ENCODE results near the gene MACROD2.

MACROD2 gene

DNA sequence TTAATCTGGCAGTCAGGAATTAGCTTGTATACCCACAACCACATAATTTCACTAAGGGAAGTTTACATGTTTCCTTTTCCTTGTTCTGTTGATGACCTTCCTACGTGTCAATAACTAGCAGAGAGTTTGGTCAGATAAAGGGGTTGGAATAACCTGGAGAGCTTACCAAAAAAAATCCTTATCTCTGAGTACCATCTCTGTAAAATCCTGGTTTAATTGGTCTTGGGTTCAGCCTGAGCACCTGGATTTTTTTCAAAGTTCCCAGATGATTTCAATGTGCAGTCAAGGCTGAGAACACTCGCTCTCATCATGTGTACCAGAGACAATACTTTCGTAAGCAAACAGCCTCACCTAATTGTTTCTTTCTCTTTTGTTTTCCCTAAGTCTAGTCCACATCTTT is 825.9 kb downstream of the MACROD2 start:
- no peaks in the 10 kb centered on the region for H3K4me1 ChIP-seq (ENCODE audit: control insufficient read depth, insufficient read depth, low read length)
- no peaks in the 10 kb centered on the region for H3K9me3 ChIP-seq (ENCODE audit: control insufficient read depth, insufficient read depth, low read length)
- no peaks in the 10 kb centered on the region for H3K36me3 ChIP-seq (ENCODE audit: control insufficient read depth, insufficient read depth, low read length)
- no peaks in the 10 kb centered on the region for H3K27me3 ChIP-seq (ENCODE audit: control insufficient read depth, insufficient read depth, low read length)
- H3K9ac ChIP-seq (ENCODE audit: low read depth, low read length) = no peak overlapping the region
- no peak overlapping the region for H3K4me3 ChIP-seq (ENCODE audit: low read depth, low read length)

DNA sequence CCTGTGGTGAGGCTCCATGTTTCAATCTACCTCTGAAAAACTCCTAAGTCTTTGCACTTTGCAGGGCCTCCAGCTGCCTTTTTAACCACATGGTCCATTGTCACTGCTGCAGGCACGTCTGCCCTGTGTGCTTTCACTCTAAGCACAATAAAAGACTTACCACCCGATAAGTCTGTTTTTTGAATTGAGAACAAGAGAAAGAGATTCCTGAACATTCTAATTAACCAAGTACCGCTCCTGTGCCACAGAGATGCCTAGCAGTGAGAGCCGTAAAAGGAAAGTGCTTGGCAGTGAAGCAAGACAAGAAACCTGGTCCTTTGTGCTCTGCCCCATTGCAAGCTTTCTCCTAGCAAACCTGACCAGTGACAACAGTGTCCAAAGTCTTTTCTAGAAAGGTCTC is 829.7 kb downstream of the MACROD2 start:
- H3K27me3 ChIP-seq (ENCODE audit: control insufficient read depth, insufficient read depth, low read length) = no peaks in the 10 kb centered on the region
- no peak overlapping the region for H3K4me3 ChIP-seq (ENCODE audit: low read depth, low read length)
- no peak overlapping the region for H3K9ac ChIP-seq (ENCODE audit: low read depth, low read length)
- no peaks in the 10 kb centered on the region for H3K4me1 ChIP-seq (ENCODE audit: control insufficient read depth, insufficient read depth, low read length)
- H3K36me3 ChIP-seq (ENCODE audit: control insufficient read depth, insufficient read depth, low read length) = no peaks in the 10 kb centered on the region
- no peaks in the 10 kb centered on the region for H3K9me3 ChIP-seq (ENCODE audit: control insufficient read depth, insufficient read depth, low read length)

DNA sequence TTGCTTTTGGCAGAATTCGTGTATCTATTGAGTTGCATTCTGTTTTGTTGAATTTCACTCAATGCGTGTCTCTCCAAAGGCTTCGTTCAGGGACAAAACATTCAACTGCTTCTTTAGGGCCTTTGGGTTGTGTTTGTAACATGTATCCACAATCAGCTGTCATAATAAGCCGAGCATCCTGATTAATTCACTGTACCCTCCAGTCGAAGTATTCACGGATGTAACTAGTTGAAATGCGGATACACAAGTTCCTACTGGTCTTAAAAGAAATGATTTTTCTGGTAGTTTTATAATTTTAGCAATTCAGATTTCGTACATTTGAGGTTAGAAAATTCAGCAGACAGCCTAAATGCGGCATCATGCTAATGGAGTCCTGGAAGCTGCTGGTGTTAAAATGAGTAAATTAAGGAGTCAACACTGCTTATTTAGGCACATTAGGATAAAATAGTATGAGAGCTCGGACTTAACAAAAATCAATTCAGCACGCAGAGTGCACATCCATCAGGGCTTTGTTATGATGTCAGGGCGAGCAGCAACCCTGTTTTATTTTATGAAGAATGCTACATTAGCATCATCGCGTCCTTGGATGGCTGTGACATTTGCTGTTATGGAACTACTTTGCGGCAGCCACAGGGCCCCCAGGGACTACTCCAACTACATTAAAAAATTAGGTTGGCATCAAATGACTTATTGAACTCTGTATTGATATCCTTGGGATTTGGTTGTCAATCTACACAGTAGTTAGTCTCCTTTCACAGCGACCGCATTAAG is 831.4 kb downstream of the MACROD2 start:
- H3K36me3 ChIP-seq (ENCODE audit: control insufficient read depth, insufficient read depth, low read length) = no peaks in the 10 kb centered on the region
- no peak overlapping the region for H3K9ac ChIP-seq (ENCODE audit: low read depth, low read length)
- H3K4me1 ChIP-seq (ENCODE audit: control insufficient read depth, insufficient read depth, low read length) = no peaks in the 10 kb centered on the region
- H3K9me3 ChIP-seq (ENCODE audit: control insufficient read depth, insufficient read depth, low read length) = no peaks in the 10 kb centered on the region
- no peak overlapping the region for H3K4me3 ChIP-seq (ENCODE audit: low read depth, low read length)
- no peaks in the 10 kb centered on the region for H3K27me3 ChIP-seq (ENCODE audit: control insufficient read depth, insufficient read depth, low read length)

DNA sequence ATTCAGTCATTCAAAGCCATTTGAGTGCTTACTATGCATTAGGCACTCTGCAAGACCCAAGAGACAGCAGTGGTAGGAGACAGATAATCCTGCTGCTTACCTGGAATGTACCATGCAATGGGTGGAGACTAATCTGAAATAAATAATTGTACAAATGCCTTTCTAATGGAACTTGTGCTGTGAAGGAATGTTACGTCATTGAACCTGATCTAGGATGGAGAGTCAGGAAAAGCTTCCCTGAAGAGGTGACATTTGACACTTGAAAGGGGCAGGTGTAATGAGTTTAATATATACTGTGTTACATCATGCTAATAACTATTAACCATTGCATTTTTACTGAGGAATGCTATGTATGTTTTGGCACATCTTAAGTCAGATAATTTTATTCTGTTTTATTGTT is 833.1 kb downstream of the MACROD2 start:
- Histone ChIP-seq H3K9ac (ENCODE audit: low read depth, low read length) (no peak overlapping the region), H3K9me3 (ENCODE audit: control insufficient read depth, insufficient read depth, low read length) (no peaks in the 10 kb centered on the region), H3K4me3 (ENCODE audit: low read depth, low read length) (no peak overlapping the region), H3K36me3 (ENCODE audit: control insufficient read depth, insufficient read depth, low read length) (no peaks in the 10 kb centered on the region), H3K4me1 (ENCODE audit: control insufficient read depth, insufficient read depth, low read length) (no peaks in the 10 kb centered on the region), H3K27me3 (ENCODE audit: control insufficient read depth, insufficient read depth, low read length) (no peaks in the 10 kb centered on the region)

DNA sequence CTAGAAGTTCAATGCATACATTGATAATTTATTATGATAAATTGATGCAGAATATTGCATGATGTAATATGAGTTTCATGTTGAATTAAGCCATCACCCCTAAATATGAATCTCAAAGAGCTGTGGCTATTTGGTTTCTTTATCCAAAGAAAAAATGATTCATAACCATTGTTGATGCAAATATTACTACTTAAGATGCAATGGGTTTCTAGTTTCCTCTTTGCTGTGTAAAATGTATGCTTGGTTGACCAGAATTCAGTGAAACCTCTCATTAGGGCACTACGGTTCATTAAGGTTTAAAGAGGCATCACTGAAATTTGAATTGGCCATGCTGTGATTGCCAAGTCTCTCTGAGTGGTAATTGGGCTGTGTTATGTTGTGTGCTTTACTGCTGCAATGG is 834.6 kb downstream of the MACROD2 start:
- H3K36me3 ChIP-seq (ENCODE audit: control insufficient read depth, insufficient read depth, low read length) = no peaks in the 10 kb centered on the region
- no peaks in the 10 kb centered on the region for H3K9me3 ChIP-seq (ENCODE audit: control insufficient read depth, insufficient read depth, low read length)
- no peaks in the 10 kb centered on the region for H3K4me1 ChIP-seq (ENCODE audit: control insufficient read depth, insufficient read depth, low read length)
- no peak overlapping the region for H3K9ac ChIP-seq (ENCODE audit: low read depth, low read length)
- no peak overlapping the region for H3K4me3 ChIP-seq (ENCODE audit: low read depth, low read length)
- no peaks in the 10 kb centered on the region for H3K27me3 ChIP-seq (ENCODE audit: control insufficient read depth, insufficient read depth, low read length)

DNA sequence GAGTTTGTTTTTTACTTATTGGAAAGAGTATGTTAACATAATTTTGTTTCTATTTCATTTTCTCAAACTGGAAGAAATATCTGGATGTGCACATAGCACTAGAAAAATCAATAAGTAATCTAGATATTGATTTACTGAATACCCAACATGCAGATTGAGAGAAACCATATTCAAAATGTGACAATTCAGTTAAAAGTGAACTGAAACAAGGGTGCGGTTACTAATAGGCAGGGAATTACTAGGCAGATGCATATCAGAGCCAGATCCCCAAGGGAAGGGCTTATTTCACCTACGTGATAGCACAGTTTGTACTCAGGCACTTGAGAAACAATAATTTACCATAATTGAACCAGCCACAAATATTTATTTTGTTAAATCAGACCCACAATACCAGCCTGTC is 835.1 kb downstream of the MACROD2 start:
- Histone ChIP-seq H3K4me1 (ENCODE audit: control insufficient read depth, insufficient read depth, low read length) (no peaks in the 10 kb centered on the region), H3K4me3 (ENCODE audit: low read depth, low read length) (no peak overlapping the region), H3K36me3 (ENCODE audit: control insufficient read depth, insufficient read depth, low read length) (no peaks in the 10 kb centered on the region), H3K9me3 (ENCODE audit: control insufficient read depth, insufficient read depth, low read length) (no peaks in the 10 kb centered on the region), H3K9ac (ENCODE audit: low read depth, low read length) (no peak overlapping the region), H3K27me3 (ENCODE audit: control insufficient read depth, insufficient read depth, low read length) (no peaks in the 10 kb centered on the region)

DNA sequence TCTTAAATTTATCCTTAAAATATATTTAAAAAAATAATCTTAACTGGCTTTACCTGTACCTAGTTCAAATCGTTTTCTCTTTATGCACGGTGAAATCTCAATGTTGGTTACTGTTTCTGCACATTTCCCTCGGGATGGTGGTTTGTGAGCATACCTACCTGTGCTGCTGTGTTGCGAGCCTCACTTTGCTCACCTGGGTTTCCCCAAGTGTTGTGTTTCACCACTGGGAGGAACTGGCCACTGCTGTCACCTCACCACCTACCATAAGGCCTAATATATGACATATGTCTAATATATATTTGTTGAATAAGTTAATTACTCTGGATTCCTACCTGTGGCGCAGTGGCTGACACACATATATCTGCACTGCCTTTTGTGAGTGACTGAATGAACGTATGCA is 835.6 kb downstream of the MACROD2 start:
- no peak overlapping the region for H3K4me3 ChIP-seq (ENCODE audit: low read depth, low read length)
- no peaks in the 10 kb centered on the region for H3K27me3 ChIP-seq (ENCODE audit: control insufficient read depth, insufficient read depth, low read length)
- H3K36me3 ChIP-seq (ENCODE audit: control insufficient read depth, insufficient read depth, low read length) = no peaks in the 10 kb centered on the region
- no peaks in the 10 kb centered on the region for H3K9me3 ChIP-seq (ENCODE audit: control insufficient read depth, insufficient read depth, low read length)
- H3K4me1 ChIP-seq (ENCODE audit: control insufficient read depth, insufficient read depth, low read length) = no peaks in the 10 kb centered on the region
- no peak overlapping the region for H3K9ac ChIP-seq (ENCODE audit: low read depth, low read length)

DNA sequence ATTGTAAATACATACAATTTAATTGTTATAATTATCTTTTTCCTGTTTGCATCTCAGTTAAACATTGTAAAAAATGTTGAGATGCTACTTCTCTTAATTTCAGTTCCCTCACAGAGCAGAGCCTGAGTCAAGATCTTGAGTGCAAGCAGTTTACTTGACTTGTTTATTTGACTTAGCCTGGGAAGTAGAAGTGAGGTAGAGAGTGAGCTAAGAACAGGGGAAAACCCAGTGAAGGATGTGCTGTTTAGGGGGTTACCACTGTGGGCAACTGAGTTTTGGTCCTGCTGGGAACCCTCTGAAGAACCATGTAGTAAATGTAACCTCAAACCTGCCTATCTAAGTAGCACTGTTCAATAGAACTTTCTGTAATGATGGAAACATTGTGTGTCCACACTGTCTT is 837.3 kb downstream of the MACROD2 start:
- Histone ChIP-seq H3K4me3 (ENCODE audit: low read depth, low read length) (no peak overlapping the region), H3K36me3 (ENCODE audit: control insufficient read depth, insufficient read depth, low read length) (no peaks in the 10 kb centered on the region), H3K9ac (ENCODE audit: low read depth, low read length) (no peak overlapping the region), H3K4me1 (ENCODE audit: control insufficient read depth, insufficient read depth, low read length) (no peaks in the 10 kb centered on the region), H3K27me3 (ENCODE audit: control insufficient read depth, insufficient read depth, low read length) (no peaks in the 10 kb centered on the region), H3K9me3 (ENCODE audit: control insufficient read depth, insufficient read depth, low read length) (no peaks in the 10 kb centered on the region)

DNA sequence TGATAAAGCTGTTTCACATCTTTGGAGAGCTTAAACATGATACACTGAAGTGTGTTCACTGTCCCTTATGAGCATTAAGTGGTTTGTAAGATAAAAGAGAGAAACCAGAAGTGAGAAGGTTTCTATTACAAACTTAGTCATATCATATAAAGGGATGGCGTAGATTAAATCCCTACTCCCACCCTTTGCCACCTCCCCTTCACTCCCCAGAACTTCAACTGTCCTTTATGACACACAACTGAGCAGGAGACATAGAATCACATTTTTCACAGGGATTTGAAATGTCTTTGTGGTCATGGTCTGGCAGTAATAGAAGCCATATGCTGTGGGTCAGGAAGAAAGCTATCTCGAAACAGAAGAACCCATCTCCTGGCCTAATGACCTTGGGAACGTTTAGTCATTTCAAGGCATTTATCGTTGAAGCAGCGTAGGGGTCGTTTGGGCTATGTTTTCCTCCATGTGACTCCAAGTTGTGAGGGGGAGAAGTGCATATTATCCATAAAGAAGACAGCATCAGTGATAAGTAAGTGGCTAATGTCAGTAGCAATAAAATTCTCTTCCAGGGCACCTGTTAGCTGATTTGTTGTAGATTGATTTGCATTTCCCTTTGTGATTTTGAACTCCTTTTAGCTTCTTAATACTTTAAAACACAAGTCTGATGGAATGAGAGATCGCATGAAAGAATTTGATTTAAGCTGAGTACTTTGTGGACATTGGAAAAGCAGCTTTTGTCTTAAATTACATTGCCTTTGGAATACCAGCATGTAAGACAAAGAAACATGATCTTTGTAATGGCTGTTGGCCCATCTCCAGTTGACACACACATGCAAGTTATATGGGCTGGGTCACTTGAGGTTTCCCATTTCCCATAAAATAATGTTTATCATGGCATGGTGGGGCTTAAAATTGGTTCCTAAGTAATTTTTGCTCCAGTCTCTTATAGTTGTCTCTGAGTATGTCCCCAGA is 843.6 kb downstream of the MACROD2 start:
- no peaks in the 10 kb centered on the region for H3K27me3 ChIP-seq (ENCODE audit: control insufficient read depth, insufficient read depth, low read length)
- no peaks in the 10 kb centered on the region for H3K9me3 ChIP-seq (ENCODE audit: control insufficient read depth, insufficient read depth, low read length)
- no peak overlapping the region for H3K4me3 ChIP-seq (ENCODE audit: low read depth, low read length)
- H3K36me3 ChIP-seq (ENCODE audit: control insufficient read depth, insufficient read depth, low read length) = no peaks in the 10 kb centered on the region
- no peak overlapping the region for H3K9ac ChIP-seq (ENCODE audit: low read depth, low read length)
- no peaks in the 10 kb centered on the region for H3K4me1 ChIP-seq (ENCODE audit: control insufficient read depth, insufficient read depth, low read length)

DNA sequence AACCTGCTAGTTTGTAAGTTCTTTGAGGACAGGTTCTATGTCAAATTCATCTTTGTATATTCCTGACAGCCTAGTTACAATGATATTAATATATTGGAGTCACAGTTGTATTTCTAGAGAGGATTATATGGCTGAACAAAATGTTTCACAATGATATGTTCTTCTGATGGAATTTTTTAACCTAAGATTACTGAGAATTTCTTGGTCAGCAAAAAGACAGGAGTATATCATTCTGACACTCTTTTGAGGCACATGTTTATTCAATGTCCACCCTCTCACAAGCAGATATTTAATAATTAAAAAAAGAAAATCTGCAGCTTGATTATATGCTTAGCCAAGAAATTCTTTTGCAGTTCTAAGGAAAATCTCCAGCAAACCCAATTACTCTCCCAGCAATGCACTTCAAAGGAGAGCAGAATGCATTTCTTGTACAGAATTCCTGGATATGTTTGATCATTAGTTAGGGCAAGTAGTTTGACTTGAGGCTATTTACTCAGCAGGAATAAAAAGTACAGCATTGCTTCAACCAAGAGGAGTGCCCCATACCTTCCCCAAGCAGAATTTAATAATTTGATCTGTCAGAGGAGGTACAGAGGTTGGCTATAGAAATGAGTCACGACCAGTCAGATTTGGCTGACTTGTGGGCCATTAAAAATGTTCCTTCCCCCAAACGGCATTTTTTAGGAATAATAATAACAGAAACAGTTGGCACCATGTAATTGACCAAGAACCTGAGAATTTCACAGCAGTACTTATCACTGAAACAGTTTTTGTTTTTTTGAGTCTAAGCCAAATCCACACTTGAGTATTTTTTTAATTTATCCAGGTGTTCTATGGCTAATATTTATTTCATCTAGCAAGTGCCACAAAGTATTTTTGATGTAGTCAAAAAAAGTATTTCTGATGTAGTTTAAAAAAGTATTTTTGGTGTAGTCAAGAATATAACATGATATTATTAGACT is 850.2 kb downstream of the MACROD2 start:
- H3K9me3 ChIP-seq (ENCODE audit: control insufficient read depth, insufficient read depth, low read length) = no peaks in the 10 kb centered on the region
- no peak overlapping the region for H3K9ac ChIP-seq (ENCODE audit: low read depth, low read length)
- H3K4me1 ChIP-seq (ENCODE audit: control insufficient read depth, insufficient read depth, low read length) = no peaks in the 10 kb centered on the region
- H3K4me3 ChIP-seq (ENCODE audit: low read depth, low read length) = no peak overlapping the region
- no peaks in the 10 kb centered on the region for H3K36me3 ChIP-seq (ENCODE audit: control insufficient read depth, insufficient read depth, low read length)
- no peaks in the 10 kb centered on the region for H3K27me3 ChIP-seq (ENCODE audit: control insufficient read depth, insufficient read depth, low read length)

DNA sequence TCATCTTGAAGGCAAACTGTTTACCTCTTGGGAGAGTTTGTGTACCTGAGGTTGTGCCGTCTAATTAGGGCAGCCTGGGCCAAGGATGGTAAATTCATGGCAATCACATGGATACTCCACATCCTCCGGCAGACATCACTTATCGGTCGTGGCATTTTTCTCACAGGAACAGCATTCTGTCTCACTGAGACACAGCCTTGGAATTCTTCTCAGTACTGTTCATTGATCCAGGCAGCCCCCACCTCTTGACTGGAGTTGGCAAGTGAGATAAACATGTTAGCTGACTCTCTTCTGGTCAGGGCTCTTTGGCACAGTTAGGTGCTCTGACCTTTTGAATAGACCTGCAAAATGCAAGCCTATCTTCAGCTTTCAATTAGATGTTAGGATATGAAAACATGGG is 853.5 kb downstream of the MACROD2 start:
- Histone ChIP-seq H3K9me3 (ENCODE audit: control insufficient read depth, insufficient read depth, low read length) (no peaks in the 10 kb centered on the region), H3K4me3 (ENCODE audit: low read depth, low read length) (no peak overlapping the region)

More for the DNA sequence above, 853.5 kb downstream of the MACROD2 start:
- Histone ChIP-seq H3K27me3 (ENCODE audit: control insufficient read depth, insufficient read depth, low read length) (no peaks in the 10 kb centered on the region), H3K9ac (ENCODE audit: low read depth, low read length) (no peak overlapping the region), H3K4me1 (ENCODE audit: control insufficient read depth, insufficient read depth, low read length) (no peaks in the 10 kb centered on the region), H3K36me3 (ENCODE audit: control insufficient read depth, insufficient read depth, low read length) (no peaks in the 10 kb centered on the region)

Measured in iPS-15b (cell line).